HS-27A (cell line): ENCODE measurements around the gene ZCCHC8.
"Not testable (repeated sequence)": the region's sequence is repeated elsewhere in the genome, so short reads cannot be mapped to it uniquely, and the experiment has no call there.

Source experiments
- DNase-seq: peaks from one replicate; pipeline ENCODE4 v3.0.0-alpha.2; 2012; ENCODE audit warnings: low read depth, missing footprints

The ZCCHC8 gene

DNA sequence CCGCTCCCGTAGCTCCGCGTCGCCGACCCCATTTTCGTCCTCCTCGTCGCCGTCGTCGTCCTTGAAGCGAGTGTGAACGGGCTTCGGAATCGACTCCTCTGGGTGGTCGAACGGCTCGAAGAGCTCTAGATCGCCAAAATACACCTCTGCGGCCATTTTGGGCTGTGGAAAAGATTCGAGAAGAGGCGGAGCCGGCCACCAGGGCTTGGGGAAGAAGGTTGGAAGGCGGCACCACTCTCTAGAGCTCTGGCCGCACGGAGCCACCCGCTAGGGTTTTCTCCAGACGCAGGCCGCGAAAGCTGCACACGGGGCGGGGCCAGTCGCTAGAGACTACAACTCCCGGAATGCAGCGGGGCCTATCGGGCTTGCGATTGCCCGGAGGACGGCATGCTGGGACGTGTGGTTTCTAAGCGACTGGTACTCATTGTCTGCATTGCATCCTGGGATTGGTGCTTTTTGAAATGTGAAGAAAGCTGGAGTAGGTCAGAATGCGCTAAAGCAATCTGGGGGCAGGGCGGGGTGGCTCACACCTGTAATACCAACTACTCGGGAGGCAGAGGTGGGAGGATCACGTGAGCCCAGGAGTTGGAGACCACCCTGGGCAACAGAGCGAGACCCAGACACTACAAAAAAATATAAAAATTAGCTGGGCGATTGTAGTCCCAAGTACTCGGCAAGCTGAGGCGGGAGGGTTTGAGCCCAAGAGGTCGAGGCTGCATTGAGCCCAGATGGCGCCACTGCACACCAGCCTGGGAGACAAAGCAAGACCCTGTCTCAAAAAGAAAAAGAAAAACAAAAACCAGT lies at the start of gene ZCCHC8:
Gene ZCCHC8, minus strand, starts transcription at position 248 of the 804 bp plus-strand sequence. Its CDS starts 92 bp downstream, at position 156.
- peak; percentile 89 for DNase-seq

GRCh38 chr12:122547330-122547729 lies 46.6 kb upstream of the ZCCHC8 start:
- DNase-seq: no peak

DNA sequence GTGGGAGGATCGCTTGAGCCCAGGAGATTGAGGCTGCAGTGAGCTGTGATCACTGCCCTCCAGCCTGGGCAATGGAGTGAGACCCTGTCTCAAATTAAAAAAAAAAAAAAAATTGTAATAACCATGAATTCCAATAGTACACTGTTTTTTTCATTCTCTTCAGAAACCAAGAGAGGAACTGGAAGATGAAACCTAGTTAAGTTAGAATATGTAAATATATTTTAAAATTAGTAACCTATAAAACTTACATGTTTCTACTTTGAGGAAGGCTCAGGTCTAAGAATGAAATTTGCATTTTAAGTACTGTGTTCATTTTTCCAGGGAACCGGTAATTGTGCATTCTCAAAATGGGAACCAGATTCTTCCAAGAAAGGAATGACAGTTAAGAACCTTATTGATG lies 45.1 kb upstream of the ZCCHC8 start:
- no peak for DNase-seq

DNA sequence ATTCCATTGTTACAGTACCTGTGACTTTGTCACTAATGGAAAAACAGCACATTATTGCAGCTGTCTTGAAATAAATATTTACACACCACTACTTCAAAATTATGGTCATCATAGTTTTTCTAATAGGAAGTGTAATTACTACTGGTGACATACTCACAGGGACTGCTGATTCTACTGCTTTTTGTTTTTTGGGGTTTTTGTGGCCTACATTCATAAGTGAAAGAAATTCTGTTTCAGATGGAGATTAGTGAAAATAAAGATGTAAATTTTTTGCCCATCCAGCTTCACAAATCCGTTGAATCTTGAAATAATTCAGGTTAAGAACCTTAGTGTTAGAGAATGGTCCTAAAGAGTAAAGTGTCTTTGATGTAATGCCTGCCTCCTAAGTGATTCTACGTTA lies 43.8 kb upstream of the ZCCHC8 start:
- DNase-seq: no peak

DNA sequence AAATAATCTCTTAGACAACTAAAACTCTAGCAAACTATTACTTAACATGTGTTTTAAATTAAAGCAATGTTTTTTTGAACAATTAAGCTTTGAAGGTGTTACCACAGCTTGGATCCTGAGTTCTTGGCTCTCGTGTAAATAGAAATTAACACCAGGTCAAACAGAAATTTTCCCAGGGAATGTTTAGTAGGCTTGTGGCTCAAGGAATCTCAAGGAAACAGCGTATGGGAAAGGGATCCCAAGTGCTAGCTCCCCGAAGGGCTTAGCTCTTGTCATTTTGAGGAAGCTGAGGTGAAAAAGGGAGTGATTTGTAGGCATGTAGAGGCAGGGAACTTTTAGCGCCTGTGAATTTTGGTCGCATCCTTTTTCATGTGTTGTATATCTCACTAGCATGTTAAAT lies 37.8 kb upstream of the ZCCHC8 start:
- DNase-seq: no peak

GRCh38 chr12:122537021-122537420 lies 36.3 kb upstream of the ZCCHC8 start:
- no peak for DNase-seq

GRCh38 chr12:122533856-122534255 lies 33.1 kb upstream of the ZCCHC8 start:
- DNase-seq: no peak

GRCh38 chr12:122528992-122529391 lies 28.3 kb upstream of the ZCCHC8 start:
- no peak for DNase-seq

DNA sequence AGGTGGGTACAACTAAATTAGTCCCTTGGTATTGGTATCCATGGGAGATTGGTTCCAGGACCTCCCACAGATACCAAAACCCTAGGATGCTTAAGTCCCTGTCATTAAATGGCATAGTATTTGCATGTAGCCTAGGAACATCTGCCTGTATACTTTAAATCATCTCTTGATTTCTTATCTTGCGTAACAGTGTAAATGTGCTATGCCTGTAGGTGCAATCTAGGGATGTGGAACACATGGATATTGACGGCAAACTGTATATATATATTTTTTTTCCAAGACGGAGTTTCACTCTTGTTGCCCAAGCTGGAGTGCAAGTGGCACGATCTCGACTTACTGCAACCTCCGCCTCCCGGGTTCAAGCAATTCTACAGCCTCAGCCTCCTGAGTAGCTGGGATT lies 27.9 kb upstream of the ZCCHC8 start:
- DNase-seq: no peak

DNA sequence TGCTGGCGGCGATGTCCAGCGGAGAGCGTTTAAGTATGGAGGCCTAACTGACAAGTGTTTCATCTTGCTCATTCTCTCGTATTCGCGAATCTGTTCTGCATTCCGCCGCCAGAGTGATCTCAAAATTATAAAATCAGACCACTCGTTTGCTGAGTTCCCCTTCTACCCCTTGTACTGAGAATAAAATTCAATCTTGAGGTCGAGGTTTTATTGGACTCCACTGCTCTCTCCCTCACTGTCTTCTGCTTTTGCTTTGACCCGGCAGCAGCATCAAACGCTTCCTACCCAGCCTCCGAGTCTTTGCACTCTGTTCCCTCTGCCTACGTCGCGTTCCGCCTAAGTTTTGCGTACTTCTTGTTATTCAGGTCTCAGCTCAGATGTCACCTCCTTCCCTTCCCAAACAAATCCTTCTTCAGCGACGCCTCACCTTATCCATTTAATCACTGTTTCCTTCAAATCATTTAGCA lies 26.8 kb upstream of the ZCCHC8 start:
- no peak for DNase-seq

GRCh38 chr12:122526683-122527477 lies 26.1 kb upstream of the ZCCHC8 start, which contains the start of the genes KNTC1 and RSRC2:
TSS of gene KNTC1 (plus strand) at chr12:122527249. CDS start at chr12:122530064, 2,815 bp downstream.
TSS of gene RSRC2 (minus strand) at chr12:122526936. CDS start at chr12:122526853, 83 bp downstream.
- peak; percentile 99 for DNase-seq

- no peak for DNase-seq
Measured at GRCh38 chr12:122523846-122524718, 23.4 kb upstream of the ZCCHC8 start.

DNA sequence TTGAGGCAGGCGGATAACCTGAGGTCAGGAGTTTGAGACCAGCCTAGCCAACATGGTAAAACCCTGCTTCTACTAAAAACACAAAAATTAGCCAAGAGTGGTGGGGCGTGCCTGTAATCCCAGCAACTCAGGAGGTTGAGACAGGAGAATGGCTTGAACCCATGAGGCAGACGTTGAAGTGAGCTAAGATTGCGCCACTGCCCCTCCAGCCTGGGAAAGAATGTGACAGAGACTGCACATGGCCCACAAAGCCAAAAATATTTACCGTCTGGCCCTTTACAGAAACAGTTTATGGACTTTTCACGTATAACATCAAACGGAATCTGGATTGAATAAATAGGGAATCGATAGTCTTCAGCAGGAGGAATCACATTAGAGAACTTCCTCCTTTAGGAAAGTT lies 22.5 kb upstream of the ZCCHC8 start:
- DNase-seq: no peak

DNA sequence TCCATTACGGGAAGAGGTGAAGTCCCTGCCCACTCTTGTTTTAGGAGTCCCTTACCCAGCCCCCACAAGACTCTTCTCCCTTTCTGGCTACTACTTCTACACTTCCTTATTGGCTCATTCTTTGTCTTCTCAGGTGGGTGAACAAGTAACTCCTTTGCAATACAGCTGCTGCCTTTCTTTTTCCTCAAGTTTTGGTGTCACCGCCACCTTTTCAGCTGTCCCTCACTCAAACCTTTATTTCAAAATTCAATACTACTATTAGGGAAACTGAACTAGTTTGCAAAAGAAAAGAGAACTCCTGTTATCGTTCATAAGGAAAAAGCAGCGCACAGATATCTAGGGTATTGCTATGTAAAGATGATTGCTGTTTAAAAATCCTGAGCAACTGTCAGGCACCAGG lies 19.9 kb upstream of the ZCCHC8 start:
- no peak for DNase-seq

DNA sequence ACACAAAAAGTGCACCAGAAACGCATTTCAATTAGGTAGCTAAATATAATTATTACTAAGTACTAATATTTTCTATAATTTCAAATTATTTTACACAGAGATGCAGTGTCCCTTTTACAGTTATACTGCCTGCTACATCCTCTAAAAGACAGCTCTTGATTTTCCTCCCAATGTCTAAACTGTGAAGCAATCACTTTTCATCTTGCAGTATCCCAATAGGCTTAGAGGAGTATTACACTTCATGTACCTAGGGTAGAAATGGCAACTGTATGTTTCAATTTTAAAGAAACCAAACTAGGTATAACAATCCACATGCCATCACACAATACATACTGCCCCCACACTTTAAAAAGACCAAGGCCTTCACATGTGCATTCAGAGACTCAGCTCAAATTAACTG lies 18.7 kb upstream of the ZCCHC8 start:
- no peak for DNase-seq

DNA sequence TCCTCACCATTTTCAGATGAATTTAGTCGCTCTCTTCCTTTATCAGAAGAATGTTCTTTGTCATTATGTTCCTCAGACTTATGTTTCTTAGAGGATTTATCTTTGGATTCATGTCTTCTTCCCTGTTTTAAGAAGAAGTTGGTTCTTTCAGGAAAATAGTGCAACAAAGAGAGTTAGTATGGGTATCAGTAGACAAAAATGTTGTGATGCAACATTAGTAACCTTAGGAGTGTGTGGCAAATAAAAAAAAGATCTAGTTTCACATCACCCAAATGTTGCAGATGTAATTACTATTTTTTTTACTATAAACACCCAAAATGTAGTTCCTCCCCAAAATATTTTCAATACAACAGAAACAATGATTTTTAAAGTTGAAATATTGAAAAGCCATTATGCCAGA lies 18.2 kb upstream of the ZCCHC8 start:
- no peak for DNase-seq

DNA sequence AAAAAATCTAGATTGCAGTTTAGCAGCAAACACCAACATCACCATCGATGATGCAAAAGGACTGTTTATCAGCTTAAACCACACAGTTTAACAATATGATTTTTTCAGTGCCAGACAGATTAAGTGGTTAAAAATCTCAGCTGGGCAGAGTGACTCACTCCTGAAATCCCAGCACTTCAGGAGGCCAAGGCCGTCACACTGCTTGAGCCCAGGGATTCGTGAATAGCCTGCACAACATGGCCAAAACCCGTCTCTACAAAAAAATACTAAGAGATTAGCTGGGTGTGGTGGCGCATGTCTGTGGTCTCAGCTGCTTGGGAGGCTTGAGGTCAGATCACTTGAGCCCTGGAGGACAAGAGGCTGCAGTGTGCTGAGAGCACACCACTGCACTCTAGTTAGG lies 17.1 kb upstream of the ZCCHC8 start:
- peak; percentile 91 for DNase-seq

DNA sequence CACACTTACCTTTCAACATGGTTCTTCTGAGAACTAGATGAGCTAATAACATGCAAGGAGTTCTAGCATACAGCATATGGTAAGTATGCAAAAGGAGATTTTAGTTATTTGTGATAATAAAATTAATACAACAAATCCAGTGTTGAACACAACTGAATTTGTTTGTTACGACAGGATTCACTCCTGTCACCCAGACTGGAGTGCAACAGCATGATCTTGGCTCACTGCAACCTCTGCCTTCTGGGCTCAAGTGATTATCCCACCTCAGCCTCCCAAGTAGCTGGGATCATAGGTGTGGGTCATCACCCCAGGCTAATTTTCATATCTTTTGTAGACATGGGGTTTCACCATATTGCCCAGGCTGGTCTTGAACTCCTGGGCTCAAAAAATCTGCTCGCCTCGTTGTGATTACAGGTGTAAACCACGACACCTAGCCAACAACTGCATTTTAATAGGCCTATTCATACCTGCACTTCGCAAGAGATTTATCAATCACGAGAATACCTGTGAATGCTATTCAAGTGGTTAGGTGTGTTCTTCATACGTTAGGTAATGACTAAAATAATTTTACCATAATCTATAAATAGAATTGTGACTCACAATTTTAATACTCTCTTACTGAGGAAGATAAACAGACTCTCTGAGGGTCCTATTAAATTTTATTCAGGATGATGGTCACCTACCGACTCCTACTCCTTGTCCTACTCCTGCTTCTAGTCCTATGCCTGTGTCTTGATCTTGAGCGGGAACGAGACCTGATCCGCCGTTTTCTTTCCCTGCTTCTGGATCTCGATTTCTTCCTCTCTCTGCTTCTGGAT lies 16.0 kb upstream of the ZCCHC8 start:
- no peak for DNase-seq

DNA sequence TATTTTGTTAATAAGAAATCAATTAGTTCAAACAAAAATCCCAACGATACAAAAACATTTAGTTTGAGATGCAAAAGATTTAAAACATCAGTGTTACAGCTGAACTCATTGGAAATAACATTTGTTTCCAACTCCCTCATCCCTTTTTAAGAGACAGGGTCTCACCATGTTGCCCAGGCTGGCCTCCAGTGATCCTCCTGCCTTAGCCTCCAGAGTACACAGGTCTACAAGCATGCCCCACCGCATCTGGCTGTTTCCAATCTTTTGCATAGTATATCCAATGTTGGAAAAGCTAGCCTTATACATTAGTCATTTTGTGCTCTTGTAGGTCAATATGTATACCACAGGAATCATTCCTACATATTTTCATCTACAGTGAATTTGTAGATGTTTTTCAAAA lies 14.5 kb upstream of the ZCCHC8 start:
- DNase-seq: no peak

DNA sequence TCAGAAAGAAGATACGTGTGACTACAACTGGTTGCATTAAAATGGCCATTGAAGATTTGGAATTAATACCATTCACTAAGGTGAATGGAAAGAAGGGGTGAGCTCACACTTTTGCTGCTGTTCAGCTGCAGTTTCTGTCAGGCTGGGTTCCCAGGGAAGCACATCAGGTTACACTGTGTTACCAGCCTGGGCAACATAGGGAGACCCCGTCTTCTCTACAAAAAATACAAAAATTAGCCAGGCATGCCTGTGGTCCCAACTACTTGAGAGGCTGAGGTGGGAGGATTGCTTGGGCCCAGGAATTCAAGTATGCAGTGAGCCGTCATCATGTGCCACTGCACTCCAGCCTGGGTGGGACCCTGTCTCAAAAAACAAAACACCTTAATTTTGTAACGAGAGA lies 12.9 kb upstream of the ZCCHC8 start:
- DNase-seq: no peak

DNA sequence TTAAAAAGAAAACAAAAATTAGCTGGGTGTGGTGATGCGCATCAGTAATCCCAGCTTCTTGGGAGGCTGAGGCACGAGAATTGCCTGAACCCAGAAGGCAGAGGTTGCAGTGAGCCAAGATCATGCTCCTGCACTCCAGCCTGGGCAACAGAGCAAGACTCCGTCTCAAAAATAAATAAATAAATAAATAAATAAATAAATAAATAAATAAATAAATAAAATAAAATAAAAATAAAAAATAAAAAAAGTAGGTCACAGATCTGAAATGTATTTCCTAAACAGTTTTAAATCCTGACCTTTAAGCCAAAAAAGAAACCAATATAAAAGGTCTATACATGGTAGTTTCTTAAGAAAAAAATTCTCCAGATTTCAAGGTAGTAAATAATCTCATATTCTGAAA lies 12.3 kb upstream of the ZCCHC8 start:
- DNase-seq: not testable (repeated sequence)
